Activated T-helper 2 cell treated with anti-CD3 and anti-CD28 coated beads, Interferon-gamma antibody, Interleukin-2, Interleukin-4, amounts not matched to agents 10 μg/mL and 5 μg/mL and 100 μg/mL, durations not matched to agents 14 hours and 24 hours and 36 hours (primary cell): ENCODE measurements around the gene TP53. TPM values are rescaled to one million over a fixed set of nuclear protein-coding genes. Genes with fewer than 3 reads are reported as not detected.

Experiments
- DNase-seq: peaks from one replicate; pipeline ENCODE4 v3.0.0; 2021; ENCODE audit warnings: low spot score
- H3K27ac Mint-ChIP-seq: one replicate; pipeline ENCODE4 v1.8.0; 2021; ENCODE audit warnings: mixed read lengths
- H3K27me3 Mint-ChIP-seq: one replicate; pipeline ENCODE4 v1.8.0; 2021; ENCODE audit warnings: low read depth, mixed read lengths
- H3K36me3 Mint-ChIP-seq: one replicate; pipeline ENCODE4 v1.8.0; 2021; ENCODE audit warnings: low read depth, mixed read lengths
- H3K4me1 Mint-ChIP-seq: one replicate; pipeline ENCODE4 v1.8.0; 2021; ENCODE audit warnings: low read depth, mixed read lengths
- H3K4me3 Mint-ChIP-seq: one replicate; pipeline ENCODE4 v1.8.0; 2021; ENCODE audit warnings: low read depth, mild to moderate bottlenecking, moderate library complexity, mixed read lengths
- H3K9me3 Mint-ChIP-seq: one replicate; pipeline ENCODE4 v1.8.0; 2021; ENCODE audit warnings: mixed read lengths
- intact Hi-C: fragments of 100-400 bp; cut with micrococcal nuclease; formaldehyde crosslinking; loops from one replicate; pipeline ENCODE4 v1.15.1; 2023
- total RNA-seq: library from RNA; stranded (reverse); gene quantifications from 2 replicates; pipeline ENCODE4 v1.2.3, GENCODE V29; 2022

Gene TP53
- total RNA-seq, 1 donor from 2014 or later, result 165 TPM

DNA sequence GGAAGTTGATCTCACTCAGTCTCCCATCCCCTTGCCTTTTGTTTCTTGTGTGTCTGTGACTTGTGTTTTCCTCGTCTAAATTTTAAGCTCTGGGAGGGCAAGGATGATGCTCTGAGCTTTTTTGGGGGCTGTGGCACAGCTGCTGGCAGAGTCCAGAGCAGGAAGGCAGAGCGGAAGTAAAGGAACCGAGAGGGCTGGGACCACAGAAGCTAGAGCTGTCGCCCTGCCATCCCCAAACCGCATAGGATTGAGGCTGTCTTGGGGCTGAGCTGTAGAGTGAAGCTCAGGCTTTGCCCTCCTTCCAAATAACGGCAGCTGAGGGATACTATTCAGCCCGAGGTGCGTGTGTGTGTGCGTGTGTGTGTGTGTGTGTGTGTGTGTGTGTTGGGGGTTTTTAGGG lies 26.5 kb upstream of the TP53 start:
- H3K4me1 Mint-ChIP-seq, result peaks cover 23% of the 10 kb centered on the region
- no peak overlapping the region for H3K27ac Mint-ChIP-seq
- no peaks in the 10 kb centered on the region for H3K9me3 Mint-ChIP-seq
- no peaks in the 10 kb centered on the region for H3K36me3 Mint-ChIP-seq
- no peak overlapping the region for H3K4me3 Mint-ChIP-seq
- H3K27me3 Mint-ChIP-seq, result peaks cover 56% of the 10 kb centered on the region
- intact Hi-C loops, result no loop called here
- no peak for DNase-seq

DNA sequence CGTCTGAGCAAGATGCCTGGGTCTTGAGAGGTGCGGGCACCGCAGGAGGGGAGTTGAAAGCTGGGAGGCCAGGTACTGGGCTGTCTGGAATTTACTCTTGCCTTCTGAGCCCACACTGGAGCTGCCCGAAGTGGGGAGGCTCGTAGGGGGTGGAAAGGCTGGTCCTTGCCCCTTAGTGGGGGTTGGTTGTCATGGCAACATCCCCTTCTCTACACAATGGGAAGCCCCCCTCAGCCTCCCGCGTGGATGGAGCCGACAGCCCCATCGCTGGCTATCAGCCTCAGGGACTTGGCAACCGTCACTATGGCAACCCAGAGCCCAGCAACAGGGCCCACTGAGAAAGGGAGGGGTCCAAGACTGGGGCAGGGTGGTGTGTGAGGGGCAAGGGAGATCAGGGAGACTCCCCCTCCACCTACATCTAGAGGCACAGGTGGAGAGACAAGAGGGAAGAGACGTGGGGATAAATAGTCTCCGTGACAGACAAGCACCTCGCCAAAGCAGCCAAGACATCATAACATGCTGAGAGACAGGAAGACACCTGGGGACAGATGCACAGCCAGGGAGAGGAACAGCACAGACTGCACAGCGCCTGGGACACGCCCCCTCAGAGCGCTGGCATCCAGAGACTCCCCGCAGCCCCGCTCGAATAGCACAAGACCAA lies 25.0 kb upstream of the TP53 start:
- intact Hi-C loops, result no loop called here
- no peaks in the 10 kb centered on the region for H3K36me3 Mint-ChIP-seq
- H3K27ac Mint-ChIP-seq, result no peak overlapping the region
- H3K4me3 Mint-ChIP-seq, result no peak overlapping the region
- peaks cover 14% of the 10 kb centered on the region for H3K4me1 Mint-ChIP-seq
- DNase-seq, result no peak
- peaks cover 50% of the 10 kb centered on the region for H3K27me3 Mint-ChIP-seq
- H3K9me3 Mint-ChIP-seq, result no peaks in the 10 kb centered on the region

DNA sequence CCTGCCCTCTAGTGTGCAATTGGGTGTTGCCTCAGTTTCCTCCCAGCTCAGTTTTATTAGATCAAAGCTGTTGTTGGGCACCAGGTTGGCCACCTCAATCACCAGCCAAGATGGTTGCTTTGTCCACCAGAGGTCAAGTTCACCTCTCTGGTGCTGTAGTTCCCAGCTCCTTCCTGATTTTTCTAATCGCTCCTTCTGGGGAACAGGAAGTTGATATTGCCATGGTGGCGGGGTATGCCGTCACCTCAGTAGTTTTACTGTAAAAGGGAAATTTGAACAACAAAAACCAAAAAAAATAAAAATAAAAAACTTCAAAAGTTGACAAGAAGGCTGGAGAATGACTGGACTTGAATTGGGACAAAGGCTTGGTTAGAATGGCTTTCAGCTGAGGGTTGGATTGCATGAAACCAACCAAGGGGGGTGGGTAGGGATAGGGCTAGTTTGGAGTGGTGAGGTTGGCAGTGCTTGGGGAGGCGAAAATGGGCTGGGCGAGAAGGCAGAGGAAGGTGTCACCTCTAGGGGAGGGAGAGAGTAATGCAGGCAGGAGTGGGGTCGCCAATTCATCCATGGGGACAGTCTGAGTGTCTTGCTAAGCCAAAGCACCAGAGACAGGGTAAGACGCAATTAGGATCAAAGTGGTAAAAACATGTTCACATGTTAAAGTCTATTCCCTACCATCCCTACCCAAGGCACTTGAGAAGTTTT lies 23.9 kb upstream of the TP53 start:
- H3K4me3 Mint-ChIP-seq, result no peak overlapping the region
- DNase-seq, result no peak
- no peak overlapping the region for H3K27ac Mint-ChIP-seq
- intact Hi-C loops, result no loop called here
- no peaks in the 10 kb centered on the region for H3K36me3 Mint-ChIP-seq
- peaks cover 11% of the 10 kb centered on the region for H3K4me1 Mint-ChIP-seq
- no peaks in the 10 kb centered on the region for H3K9me3 Mint-ChIP-seq
- peaks cover 52% of the 10 kb centered on the region for H3K27me3 Mint-ChIP-seq

DNA sequence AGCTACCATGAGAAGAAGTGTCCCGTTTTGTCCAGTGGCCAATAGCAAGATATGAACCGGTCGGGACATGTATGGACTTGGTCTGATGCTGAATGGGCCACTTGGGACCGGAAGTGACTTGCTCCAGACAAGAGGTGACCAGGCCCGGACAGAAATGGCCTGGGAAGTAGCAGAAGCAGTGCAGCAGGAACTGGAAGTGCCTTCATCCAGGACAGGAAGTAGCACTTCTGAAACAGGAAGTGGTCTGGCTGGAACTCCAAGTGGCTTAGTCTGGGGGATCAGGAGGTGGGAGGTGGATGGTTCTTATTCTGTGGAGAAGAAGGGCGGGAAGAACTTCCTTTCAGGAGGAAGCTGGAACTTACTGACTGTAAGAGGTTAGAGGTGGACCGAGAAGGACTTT lies 23.0 kb upstream of the TP53 start:
- Mint-ChIP-seq H3K36me3 (no peaks in the 10 kb centered on the region), H3K27ac (no peak overlapping the region), H3K4me1 (peaks cover 11% of the 10 kb centered on the region), H3K27me3 (peaks cover 51% of the 10 kb centered on the region), H3K4me3 (no peak overlapping the region), H3K9me3 (no peaks in the 10 kb centered on the region)
- intact Hi-C loops, result no loop called here
- no peak for DNase-seq

DNA sequence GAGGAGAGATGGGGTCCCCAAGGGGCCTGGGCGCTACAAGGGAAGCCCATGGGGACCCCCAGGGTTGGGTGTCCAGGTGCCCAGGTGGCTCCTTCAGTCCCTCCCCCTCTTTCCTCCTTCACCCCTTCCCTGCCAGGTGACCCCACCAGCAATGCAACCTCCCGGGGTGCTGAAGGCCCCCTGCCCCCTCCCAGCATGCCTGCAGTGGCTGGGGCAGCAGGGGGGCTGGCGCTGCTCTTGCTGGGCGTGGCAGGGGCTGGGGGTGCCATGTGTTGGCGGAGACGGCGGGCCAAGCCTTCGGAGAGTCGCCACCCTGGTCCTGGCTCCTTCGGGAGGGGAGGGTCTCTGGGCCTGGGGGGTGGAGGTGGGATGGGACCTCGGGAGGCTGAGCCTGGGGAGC lies 21.7 kb upstream of the TP53 start:
- no peak overlapping the region for H3K4me3 Mint-ChIP-seq
- peaks cover under 1% of the 10 kb centered on the region for H3K36me3 Mint-ChIP-seq

DNA sequence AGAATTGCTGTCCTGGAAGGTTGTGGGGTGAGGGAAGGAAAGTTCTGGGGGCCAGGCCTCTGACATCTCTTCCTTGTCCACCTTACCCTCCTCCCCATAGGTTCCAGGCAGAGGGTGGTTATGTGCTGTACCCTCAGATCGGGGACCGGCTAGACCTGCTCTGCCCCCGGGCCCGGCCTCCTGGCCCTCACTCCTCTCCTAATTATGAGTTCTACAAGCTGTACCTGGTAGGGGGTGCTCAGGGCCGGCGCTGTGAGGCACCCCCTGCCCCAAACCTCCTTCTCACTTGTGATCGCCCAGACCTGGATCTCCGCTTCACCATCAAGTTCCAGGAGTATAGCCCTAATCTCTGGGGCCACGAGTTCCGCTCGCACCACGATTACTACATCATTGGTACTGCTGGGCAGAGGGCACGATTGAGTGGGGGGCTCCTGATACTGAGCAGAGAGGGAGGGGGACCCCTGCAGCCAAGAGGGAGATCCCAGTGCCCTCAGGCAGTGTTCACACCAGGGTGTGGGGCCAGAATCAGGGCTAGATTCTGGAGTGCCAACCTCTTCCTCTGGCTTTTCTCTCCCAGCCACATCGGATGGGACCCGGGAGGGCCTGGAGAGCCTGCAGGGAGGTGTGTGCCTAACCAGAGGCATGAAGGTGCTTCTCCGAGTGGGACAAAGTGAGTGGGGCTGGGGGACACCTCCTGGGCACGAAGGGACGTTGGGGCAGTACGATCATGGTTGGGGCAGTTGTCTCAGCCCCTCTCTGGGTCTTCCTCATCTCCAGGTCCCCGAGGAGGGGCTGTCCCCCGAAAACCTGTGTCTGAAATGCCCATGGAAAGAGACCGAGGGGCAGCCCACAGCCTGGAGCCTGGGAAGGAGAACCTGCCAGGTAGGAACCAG lies 20.8 kb upstream of the TP53 start:
- Mint-ChIP-seq H3K4me1 (peaks cover 19% of the 10 kb centered on the region), H3K9me3 (no peaks in the 10 kb centered on the region), H3K27me3 (peaks cover 52% of the 10 kb centered on the region), H3K4me3 (no peak overlapping the region), H3K27ac (no peak overlapping the region), H3K36me3 (peaks cover 10% of the 10 kb centered on the region)
- no peak for DNase-seq
- intact Hi-C loops, result no loop called here

More for the DNA sequence above, 21.7 kb upstream of the TP53 start:
- peaks cover 19% of the 10 kb centered on the region for H3K4me1 Mint-ChIP-seq
- H3K9me3 Mint-ChIP-seq, result no peaks in the 10 kb centered on the region
- intact Hi-C loops, result no loop called here
- H3K27ac Mint-ChIP-seq, result no peak overlapping the region
- DNase-seq, result no peak
- H3K27me3 Mint-ChIP-seq, result peaks cover 52% of the 10 kb centered on the region

DNA sequence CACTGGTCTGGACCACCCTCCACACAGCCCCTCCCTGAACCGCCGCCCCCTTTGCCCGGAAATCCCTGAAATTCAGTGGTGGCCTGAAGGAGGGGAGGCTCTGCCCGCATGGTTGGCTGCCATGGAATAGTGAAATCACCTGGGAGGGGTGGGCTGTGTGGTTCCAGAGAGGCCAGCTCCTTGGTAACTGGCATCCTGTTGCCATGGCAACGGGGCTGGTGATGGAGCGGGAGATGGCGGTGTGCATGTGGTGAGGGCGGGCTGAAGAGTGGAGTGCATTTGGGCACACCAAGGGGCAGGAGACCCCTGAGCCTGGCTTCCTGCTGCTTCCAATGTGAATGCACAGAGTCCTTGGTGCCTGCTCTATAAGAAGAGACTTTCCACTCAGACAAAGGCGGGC lies 20.2 kb upstream of the TP53 start:
- Mint-ChIP-seq H3K4me3 (no peak overlapping the region), H3K9me3 (no peaks in the 10 kb centered on the region), H3K27me3 (peaks cover 47% of the 10 kb centered on the region), H3K36me3 (peaks cover 15% of the 10 kb centered on the region), H3K4me1 (peaks cover 19% of the 10 kb centered on the region), H3K27ac (no peak overlapping the region)
- no peak for DNase-seq
- intact Hi-C loops, result no loop called here

DNA sequence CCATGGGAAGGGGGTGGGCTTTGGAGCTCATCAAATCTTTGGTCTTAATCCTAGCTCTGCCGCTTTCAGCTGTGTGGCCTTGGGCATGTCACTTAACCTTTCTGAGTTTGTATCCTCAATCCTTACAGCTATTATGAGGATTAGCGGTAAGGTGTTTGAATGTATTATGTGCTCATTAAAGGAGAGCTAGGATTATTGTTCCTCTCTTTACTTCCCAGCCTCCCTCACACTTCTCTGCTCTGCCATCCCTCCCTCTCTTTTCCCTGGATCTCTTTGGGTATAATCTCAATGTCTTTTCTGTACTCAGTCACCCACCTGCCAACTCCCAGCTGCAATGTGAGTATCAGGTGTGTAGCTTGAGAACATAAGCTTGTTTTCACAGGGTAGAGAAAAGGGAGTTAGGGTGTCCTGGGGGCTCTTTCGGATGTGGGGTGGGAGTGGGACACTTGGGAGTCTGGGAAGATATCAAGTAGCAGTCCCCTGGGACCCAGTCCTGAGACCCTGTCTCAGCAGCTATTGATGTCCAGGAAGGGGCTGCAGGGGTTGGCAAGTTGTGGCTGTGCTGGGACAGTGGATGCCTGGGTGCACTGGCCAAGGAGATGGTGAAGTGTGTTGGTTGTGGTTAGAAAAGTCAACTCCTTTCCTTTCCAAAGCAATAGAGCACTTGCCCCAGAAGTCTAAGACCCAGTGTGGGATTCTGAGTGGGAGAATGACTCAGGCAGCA lies 19.5 kb upstream of the TP53 start:
- DNase-seq, result no peak
- intact Hi-C loops, result no loop called here
- Mint-ChIP-seq H3K27ac (no peak overlapping the region), H3K4me3 (no peak overlapping the region), H3K27me3 (peaks cover 43% of the 10 kb centered on the region), H3K9me3 (no peaks in the 10 kb centered on the region), H3K36me3 (peaks cover 18% of the 10 kb centered on the region), H3K4me1 (peaks cover 19% of the 10 kb centered on the region)

DNA sequence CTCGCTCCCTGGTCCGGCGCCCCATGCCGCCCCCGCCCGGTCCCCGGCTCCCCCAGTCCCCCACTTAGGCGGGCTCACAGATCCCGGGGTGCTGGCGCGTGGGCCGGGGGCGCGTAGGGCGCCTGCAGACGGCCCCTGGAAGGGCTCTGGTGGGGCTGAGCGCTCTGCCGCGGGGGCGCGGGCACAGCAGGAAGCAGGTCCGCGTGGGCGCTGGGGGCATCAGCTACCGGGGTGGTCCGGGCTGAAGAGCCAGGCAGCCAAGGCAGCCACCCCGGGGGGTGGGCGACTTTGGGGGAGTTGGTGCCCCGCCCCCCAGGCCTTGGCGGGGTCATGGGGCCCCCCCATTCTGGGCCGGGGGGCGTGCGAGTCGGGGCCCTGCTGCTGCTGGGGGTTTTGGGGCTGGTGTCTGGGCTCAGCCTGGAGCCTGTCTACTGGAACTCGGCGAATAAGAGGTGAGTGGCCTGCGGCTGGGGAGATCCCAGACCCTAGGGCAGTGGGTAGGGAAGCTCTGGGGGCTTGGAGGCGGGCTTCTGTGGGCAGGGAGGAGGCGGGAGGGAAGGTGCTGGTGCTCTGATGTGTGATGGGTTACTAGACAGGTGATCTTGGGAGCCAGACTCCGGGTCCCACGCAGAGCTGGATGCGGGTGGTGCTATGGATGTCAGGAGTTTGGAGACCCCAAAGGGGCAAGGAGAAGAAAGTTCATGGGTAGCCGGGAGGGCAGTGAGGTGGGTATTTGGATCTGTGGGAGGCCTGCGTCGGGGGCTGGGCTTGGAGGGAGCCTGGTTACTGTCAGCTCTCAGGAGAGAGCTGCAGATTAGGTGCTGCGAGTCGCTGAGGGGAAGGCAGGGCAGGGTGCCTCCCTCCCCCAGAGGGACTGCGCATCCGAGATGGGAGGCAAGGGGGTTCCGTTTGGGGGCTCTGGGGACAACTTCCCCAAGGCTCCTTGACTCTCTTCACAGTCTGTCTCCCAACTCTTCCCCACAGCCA lies 18.3 kb upstream of the TP53 start:
- Mint-ChIP-seq H3K4me1 (peaks cover 15% of the 10 kb centered on the region), H3K27me3 (peaks cover 39% of the 10 kb centered on the region), H3K4me3 (no peak overlapping the region), H3K36me3 (peaks cover 28% of the 10 kb centered on the region), H3K9me3 (no peaks in the 10 kb centered on the region), H3K27ac (no peak overlapping the region)
- intact Hi-C loops, result no loop called here
- no peak for DNase-seq

DNA sequence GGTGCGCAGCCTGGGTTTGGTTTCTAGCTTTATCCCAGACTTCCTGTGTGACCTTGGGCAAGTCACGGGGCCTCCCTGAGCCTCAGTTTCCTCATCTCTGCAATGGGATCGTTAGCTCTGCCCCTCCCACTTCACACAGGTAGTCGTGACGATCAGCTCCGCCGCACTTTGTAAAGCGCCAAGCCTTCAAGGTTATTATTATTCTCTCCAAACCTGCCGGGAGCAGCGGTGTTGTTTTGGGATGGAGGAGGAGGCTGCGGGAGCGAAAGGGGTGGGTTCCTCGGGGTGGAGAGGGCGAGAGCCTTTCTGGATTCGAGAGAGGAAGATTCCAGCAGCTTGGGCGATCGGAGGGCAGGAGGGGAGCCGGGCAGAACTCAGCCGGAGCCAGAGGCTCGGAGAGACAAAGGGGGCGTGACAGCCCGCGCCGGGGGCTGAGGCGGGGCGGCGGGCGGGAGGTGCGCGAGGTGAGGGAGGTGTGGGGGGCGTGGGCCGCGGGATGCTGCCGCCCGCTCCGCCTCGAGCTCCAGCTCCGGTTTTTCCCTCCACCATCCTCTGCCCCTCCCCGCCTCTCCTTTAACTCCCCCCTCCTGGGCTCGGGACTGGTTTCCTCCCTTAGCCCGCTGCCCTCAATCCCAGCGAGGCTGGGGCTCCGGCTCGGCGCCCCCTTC lies 17.4 kb upstream of the TP53 start, which contains the start of gene EFNB3:
TSS of gene EFNB3 (plus strand) at position 602 of the 668 bp plus-strand sequence. CDS start 397 bp downstream, outside the sequence.
- no peak for DNase-seq
- intact Hi-C loops, result no loop called here
- peak within 1 kb of the TSS; percentile 35 for H3K4me3 Mint-ChIP-seq
- H3K36me3 Mint-ChIP-seq, result peaks cover 29% of the 10 kb centered on the region
- H3K9me3 Mint-ChIP-seq, result no peaks in the 10 kb centered on the region
- peaks cover 9% of the 10 kb centered on the region for H3K4me1 Mint-ChIP-seq
- peaks cover 39% of the 10 kb centered on the region for H3K27me3 Mint-ChIP-seq
- H3K27ac Mint-ChIP-seq, result no peak within 1 kb of the TSS
